ENCODE results near the gene PRKACG.

- TF ChIP-seq CTCF (IDR thresholded peaks at IDR 0.05; ENCODE audit: low read depth, low read length) (no peak), EZH2phosphoT487 (IDR thresholded peaks at IDR 0.05; ENCODE audit: low read depth) (no peak)
Measured at GRCh38 chr9:69019808-69020207, 5.9 kb upstream of the PRKACG start.
